Measurements from ENCODE around the gene UQCRC2. TPM values are rescaled to one million over a fixed set of nuclear protein-coding genes. Genes with fewer than 3 reads are reported as not detected.

Gene UQCRC2
- total and polyA plus RNA-seq, 12 donors, result 108 to 386 (median 214) TPM

DNA sequence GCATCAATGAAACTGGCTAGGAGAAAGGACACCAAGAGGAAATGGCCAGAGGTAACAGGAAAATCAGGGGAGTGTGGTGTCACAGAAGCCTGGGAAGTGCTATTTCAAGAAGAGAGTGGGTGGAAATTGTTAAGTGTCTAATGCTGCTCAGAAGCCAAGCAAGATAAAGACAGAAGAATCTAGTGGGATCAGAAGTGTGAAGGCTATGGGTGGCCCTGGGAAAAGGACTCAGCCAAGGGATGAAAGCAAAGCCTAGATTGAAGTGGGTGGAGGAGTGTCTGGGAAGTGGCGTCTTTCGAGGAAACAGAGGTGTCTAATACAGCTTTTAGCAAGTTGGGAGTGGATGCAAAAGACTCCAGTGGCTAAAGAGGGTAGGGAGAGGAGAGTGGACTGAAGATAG is 34.3 kb downstream of the UQCRC2 start:
- no peaks in the 10 kb centered on the region for H3K27me3 ChIP-seq
- H3K9me3 ChIP-seq (replicated peaks in 1 of 3), result no peaks in the 10 kb centered on the region
- H3K4me1 ChIP-seq (replicated peaks in 1 of 2), result peaks cover 7 to 24% of the 10 kb centered on the region in 2 donors
- DNase-seq, result no peak
- H3K4me3 ChIP-seq, result no peak overlapping the region
- intact Hi-C loops (cut with DNase I), result no loop called here
- TF ChIP-seq, protein P1, sequence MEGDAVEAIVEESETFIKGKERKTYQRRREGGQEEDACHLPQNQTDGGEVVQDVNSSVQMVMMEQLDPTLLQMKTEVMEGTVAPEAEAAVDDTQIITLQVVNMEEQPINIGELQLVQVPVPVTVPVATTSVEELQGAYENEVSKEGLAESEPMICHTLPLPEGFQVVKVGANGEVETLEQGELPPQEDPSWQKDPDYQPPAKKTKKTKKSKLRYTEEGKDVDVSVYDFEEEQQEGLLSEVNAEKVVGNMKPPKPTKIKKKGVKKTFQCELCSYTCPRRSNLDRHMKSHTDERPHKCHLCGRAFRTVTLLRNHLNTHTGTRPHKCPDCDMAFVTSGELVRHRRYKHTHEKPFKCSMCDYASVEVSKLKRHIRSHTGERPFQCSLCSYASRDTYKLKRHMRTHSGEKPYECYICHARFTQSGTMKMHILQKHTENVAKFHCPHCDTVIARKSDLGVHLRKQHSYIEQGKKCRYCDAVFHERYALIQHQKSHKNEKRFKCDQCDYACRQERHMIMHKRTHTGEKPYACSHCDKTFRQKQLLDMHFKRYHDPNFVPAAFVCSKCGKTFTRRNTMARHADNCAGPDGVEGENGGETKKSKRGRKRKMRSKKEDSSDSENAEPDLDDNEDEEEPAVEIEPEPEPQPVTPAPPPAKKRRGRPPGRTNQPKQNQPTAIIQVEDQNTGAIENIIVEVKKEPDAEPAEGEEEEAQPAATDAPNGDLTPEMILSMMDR (IDR thresholded peaks at IDR 0.05), result no peak
- no peak for TF ChIP-seq POLR2A (IDR thresholded peaks at IDR 0.05)
- peaks cover 0 to 22% of the 10 kb centered on the region in 2 donors for H3K36me3 ChIP-seq (replicated peaks in 1 of 2)
- no peak overlapping the region for H3K27ac ChIP-seq
- 63 to 86% (median 80%) methylated on average over 2 of the region's 2 CpGs for WGBS, 4 donors

DNA sequence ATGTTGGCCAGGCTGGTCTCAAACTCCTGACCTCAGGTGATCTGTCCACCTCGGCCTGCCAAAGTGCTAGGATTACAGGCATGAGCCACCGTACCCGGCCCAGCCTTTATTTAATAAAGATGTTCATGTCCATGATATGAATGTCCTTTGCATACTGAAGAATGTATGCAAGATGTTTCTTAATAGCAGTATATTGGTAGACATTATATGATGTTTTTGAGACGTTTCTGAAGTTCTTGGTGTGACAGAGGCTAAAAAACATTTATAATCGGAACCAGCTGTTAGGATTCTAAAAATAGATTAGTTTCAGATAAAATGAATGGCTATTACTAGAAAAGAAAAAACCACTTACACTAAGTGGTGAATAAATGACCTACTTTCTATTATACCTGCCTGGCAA is 36.0 kb downstream of the UQCRC2 start:
- no peak overlapping the region for H3K27ac ChIP-seq
- H3K36me3 ChIP-seq (replicated peaks in 1 of 2), result peaks cover 0 to 8% of the 10 kb centered on the region in 2 donors
- intact Hi-C loops (cut with DNase I), result no loop called here
- H3K4me1 ChIP-seq (replicated peaks in 1 of 2), result peaks cover 7 to 24% of the 10 kb centered on the region in 2 donors
- no peak for TF ChIP-seq POLR2A (IDR thresholded peaks at IDR 0.05)
- TF ChIP-seq, protein P1 (IDR thresholded peaks at IDR 0.05), result no peak
- no peaks in the 10 kb centered on the region for H3K27me3 ChIP-seq
- no peaks in the 10 kb centered on the region for H3K9me3 ChIP-seq (replicated peaks in 1 of 3)
- WGBS, 4 donors, result 55 to 67% (median 61%) methylated on average over 5 of the region's 5 CpGs
- no peak overlapping the region for H3K4me3 ChIP-seq
- DNase-seq, result no peak

DNA sequence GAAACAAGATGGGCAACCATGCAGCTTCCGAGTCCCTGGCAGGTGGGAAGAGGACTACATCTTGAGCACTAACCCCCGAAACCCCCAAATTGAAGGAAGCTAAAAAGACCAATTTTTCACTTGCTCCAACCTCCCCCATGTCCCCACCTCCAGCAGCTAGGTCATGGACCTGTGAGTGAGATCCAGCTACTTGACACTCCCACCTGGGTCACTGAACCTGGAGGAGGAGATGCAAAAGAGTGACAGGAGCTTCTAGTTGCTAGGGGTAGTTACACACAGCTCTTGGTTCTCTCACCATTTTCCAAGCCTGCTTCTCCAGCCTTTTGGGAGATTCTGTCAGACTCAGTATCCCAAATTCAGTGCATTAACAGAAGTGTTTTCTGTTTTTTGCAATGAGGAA is 36.6 kb downstream of the UQCRC2 start:
- H3K9me3 ChIP-seq (replicated peaks in 1 of 3), result no peaks in the 10 kb centered on the region
- no peak overlapping the region for H3K27ac ChIP-seq
- H3K4me3 ChIP-seq, result no peak overlapping the region
- intact Hi-C loops (cut with DNase I), result loop anchor here in 1 of 2 donors (10.0 kb wide), 1 partner anchor 105 kb away; the partner anchor contains the start of gene VWA3A
- no peaks in the 10 kb centered on the region for H3K27me3 ChIP-seq
- WGBS, 4 donors, result 90 to 95% (median 92%) methylated on average over 2 of the region's 2 CpGs
- H3K4me1 ChIP-seq (replicated peaks in 1 of 2), result peaks cover 7 to 24% of the 10 kb centered on the region in 2 donors
- peaks cover 0 to 2% of the 10 kb centered on the region in 2 donors for H3K36me3 ChIP-seq (replicated peaks in 1 of 2)
- TF ChIP-seq, protein P1 (IDR thresholded peaks at IDR 0.05), result no peak
- no peak for TF ChIP-seq POLR2A (IDR thresholded peaks at IDR 0.05)
- no peak for DNase-seq

DNA sequence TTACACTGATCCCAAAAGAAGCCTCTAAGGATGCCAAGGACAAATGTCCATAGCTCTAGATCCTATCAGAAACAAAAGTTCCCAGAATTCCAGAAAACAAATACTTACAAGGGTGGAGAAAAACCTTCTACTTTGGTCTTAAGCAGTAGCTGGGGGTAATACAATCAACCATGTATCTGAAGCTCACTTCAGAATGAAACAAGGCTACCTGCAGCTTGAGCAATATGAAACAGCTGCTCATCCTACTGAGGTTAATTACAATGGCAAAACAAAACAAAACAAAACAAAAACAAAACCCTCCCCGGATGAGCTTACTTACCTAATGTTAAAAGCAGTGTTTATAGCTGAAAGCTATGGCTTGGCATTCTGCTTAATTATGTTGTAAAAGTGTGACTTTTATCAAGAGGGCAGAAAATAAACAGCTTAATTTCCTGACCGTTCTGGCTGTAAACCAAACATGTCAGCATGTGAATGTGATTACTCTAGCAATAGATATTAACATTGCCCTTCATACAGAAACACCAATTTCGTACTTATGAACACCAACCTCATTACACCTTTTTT is 37.3 kb downstream of the UQCRC2 start:
- H3K27me3 ChIP-seq, result no peaks in the 10 kb centered on the region

More for the DNA sequence above, 37.3 kb downstream of the UQCRC2 start:
- intact Hi-C loops (cut with DNase I), result loop anchor here in 1 of 2 donors (10.0 kb wide), 1 partner anchor 104 kb away; the partner anchor contains the start of gene VWA3A
- H3K27ac ChIP-seq, result no peak overlapping the region
- whole genome bisulfite sequencing, 4 donors, result 40 to 58% (median 52%) methylated on average over 3 of the region's 3 CpGs
- TF ChIP-seq, protein P1 (IDR thresholded peaks at IDR 0.05), result no peak
- TF ChIP-seq POLR2A (IDR thresholded peaks at IDR 0.05), result no peak
- no peaks in the 10 kb centered on the region for H3K36me3 ChIP-seq (replicated peaks in 1 of 2)
- no peak overlapping the region for H3K4me3 ChIP-seq
- no peak for DNase-seq
- H3K4me1 ChIP-seq (replicated peaks in 1 of 2), result peaks cover 4 to 20% of the 10 kb centered on the region in 2 donors
- H3K9me3 ChIP-seq (replicated peaks in 1 of 3), result no peaks in the 10 kb centered on the region

All from adrenal gland (tissue), 12 donors.